Measurements from ENCODE around the gene F5. TPM values are rescaled to one million over a fixed set of nuclear protein-coding genes. Genes with fewer than 3 reads are reported as not detected.

F5 gene
- total and polyA plus RNA-seq, 2 of the 13 experiments (the other 11 are each of a cell fraction or from before 2014, with no cell fraction given): 38.3 to 64.0 TPM

GRCh38 chr1:169487561-169487960 lies 98.7 kb downstream of the F5 start:
- no peak overlapping the region for H3K27ac ChIP-seq (ENCODE audit: extremely low read length, insufficient read depth, low read length)
- peaks cover 55% of the 10 kb centered on the region for H3K4me1 ChIP-seq (ENCODE audit: insufficient read depth, low read length)
- H3K4me2 ChIP-seq (ENCODE audit: low read depth, low read length): peak overlapping the region; percentile 86
- no peaks in the 10 kb centered on the region for H3K9me3 ChIP-seq (ENCODE audit: low read length)
- 85% methylated on average over 16 of the region's 16 CpGs for WGBS (ENCODE audit: low lambda C conversion rate)
- intact Hi-C loops (cut with micrococcal nuclease; ENCODE audit: unreplicated experiment): loop anchor here (5.0 to 10.0 kb wide), 2 partner anchors 35 to 383 kb away; partner anchors contain the start of gene ATP1B1
- peak overlapping the region in 2 of 3 experiments; percentile 74 to 87; a peak in 2 of 6 replicates for H3K4me3 ChIP-seq (replicated peaks in 1 of 3; ENCODE audit: insufficient read depth in 1 of 3, low read depth in 2 of 3, low read length in 3 of 3)
- BruUV-seq (replicated peaks): no TSS peak
- TF ChIP-seq ZBTB38 (CRISPR knock-in tag; IDR thresholded peaks at IDR 0.05): 0 out of 2 replicates have a peak, but pooled peaks have one; percentile 29
- 0 out of 2 replicates have a peak, but pooled peaks have one; percentile 9 for TF ChIP-seq ZNF687 (CRISPR knock-in tag; IDR thresholded peaks at IDR 0.05)
- 0 out of 2 replicates have a peak, but pooled peaks have one; percentile 7 for TF ChIP-seq KAT7 (CRISPR knock-in tag; IDR thresholded peaks at IDR 0.05; ENCODE audit: borderline replicate concordance)
- TF ChIP-seq, protein P1, sequence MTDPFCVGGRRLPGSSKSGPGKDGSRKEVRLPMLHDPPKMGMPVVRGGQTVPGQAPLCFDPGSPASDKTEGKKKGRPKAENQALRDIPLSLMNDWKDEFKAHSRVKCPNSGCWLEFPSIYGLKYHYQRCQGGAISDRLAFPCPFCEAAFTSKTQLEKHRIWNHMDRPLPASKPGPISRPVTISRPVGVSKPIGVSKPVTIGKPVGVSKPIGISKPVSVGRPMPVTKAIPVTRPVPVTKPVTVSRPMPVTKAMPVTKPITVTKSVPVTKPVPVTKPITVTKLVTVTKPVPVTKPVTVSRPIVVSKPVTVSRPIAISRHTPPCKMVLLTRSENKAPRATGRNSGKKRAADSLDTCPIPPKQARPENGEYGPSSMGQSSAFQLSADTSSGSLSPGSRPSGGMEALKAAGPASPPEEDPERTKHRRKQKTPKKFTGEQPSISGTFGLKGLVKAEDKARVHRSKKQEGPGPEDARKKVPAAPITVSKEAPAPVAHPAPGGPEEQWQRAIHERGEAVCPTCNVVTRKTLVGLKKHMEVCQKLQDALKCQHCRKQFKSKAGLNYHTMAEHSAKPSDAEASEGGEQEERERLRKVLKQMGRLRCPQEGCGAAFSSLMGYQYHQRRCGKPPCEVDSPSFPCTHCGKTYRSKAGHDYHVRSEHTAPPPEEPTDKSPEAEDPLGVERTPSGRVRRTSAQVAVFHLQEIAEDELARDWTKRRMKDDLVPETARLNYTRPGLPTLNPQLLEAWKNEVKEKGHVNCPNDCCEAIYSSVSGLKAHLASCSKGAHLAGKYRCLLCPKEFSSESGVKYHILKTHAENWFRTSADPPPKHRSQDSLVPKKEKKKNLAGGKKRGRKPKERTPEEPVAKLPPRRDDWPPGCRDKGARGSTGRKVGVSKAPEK (CRISPR knock-in tag; IDR thresholded peaks at IDR 0.05; ENCODE audit: borderline replicate concordance): no peak
- no peaks in the 10 kb centered on the region for H3K36me3 ChIP-seq (replicated peaks in 1 of 2; ENCODE audit: control insufficient read depth in 1 of 2, insufficient read depth in 2 of 2, low read length in 2 of 2)
- in situ Hi-C loops (cut with HindIII; ENCODE audit: extremely low pct_ligation_motif_present, low pct_unique_long_range_greater_than_20kb): no loop called here
- no peak for ATAC-seq
- H2AFZ ChIP-seq (ENCODE audit: low read length): no peak overlapping the region
- H4K20me1 ChIP-seq (ENCODE audit: insufficient read depth, low read length): peaks cover 19% of the 10 kb centered on the region
- FAIRE-seq: no peak
- no peaks in the 10 kb centered on the region; a peak in 1 of 5 replicates for H3K27me3 ChIP-seq (ENCODE audit: control insufficient read depth in 1 of 2, insufficient read depth in 2 of 2, low read length in 2 of 2)
- CTCF ChIA-PET (ENCODE audit: low intra/inter-chr PET ratio, low total read pairs): no interaction called here
- H3K9ac ChIP-seq (ENCODE audit: insufficient read depth, low read depth, low read length): peak overlapping the region; percentile 87; the same call in 1 of the 2 replicates
- no peak for DNase-seq (ENCODE audit: low spot score)
- peaks cover 46% of the 10 kb centered on the region for H3K79me2 ChIP-seq (ENCODE audit: insufficient read depth, low read length)
- POLR2A ChIA-PET: no interaction called here

Data from HepG2 (cell line).